ENCODE data around the gene CIRBP. TPM values are rescaled to one million over a fixed set of nuclear protein-coding genes. Genes with fewer than 3 reads are reported as not detected.
"Not testable (repeated sequence)": the region's sequence is repeated elsewhere in the genome, so short reads cannot be mapped to it uniquely, and the experiment has no call there.

CIRBP gene
- total RNA-seq, 1 experiment from 2014 or later = 331 TPM

- Mint-ChIP-seq H3K9me3 (ENCODE audit: unreplicated experiment) (no peaks in the 10 kb centered on the region), H3K4me1 (ENCODE audit: low read depth, unreplicated experiment) (peaks cover 8% of the 10 kb centered on the region), H3K27ac (ENCODE audit: unreplicated experiment) (no peak overlapping the region), H3K4me3 (ENCODE audit: unreplicated experiment) (no peak overlapping the region), H3K27me3 (ENCODE audit: insufficient read depth, unreplicated experiment) (no peaks in the 10 kb centered on the region), H3K36me3 (ENCODE audit: insufficient read depth, unreplicated experiment) (peaks cover 4% of the 10 kb centered on the region)
- no peaks in the 10 kb centered on the region for H3K27me3 ChIP-seq (replicated peaks; ENCODE audit: control insufficient read depth, insufficient read depth, low read length)
- no peak for DNase-seq
- intact Hi-C loops (cut with micrococcal nuclease; ENCODE audit: unreplicated experiment) = loop anchor here (5.0 kb wide), 1 partner anchor 40 kb away; the partner anchor contains the start of gene FAM174C
- no TSS peak for BruUV-seq (replicated peaks)
- peaks cover 18% of the 10 kb centered on the region for H3K4me1 ChIP-seq
- no peak for TF ChIP-seq CTCF (IDR thresholded peaks at IDR 0.05; ENCODE audit: insufficient read depth in 1 of 2, low read depth in 1 of 2, low read length in 1 of 2, severe bottlenecking in 1 of 2, unreplicated experiment in 1 of 2)
- CTCF ChIA-PET = no interaction called here
- no peaks in the 10 kb centered on the region for H3K36me3 ChIP-seq (ENCODE audit: control insufficient read depth, insufficient read depth, low read length)
- H3K9me3 ChIP-seq = no peaks in the 10 kb centered on the region
- H3K4me3 ChIP-seq (ENCODE audit: low read depth, low read length) = no peak overlapping the region
- POLR2A ChIA-PET = interaction anchor here (0.5 kb wide), 1 partner anchor 48 kb away, joined by 7 read pairs; no protein-coding TSS in a partner anchor
Measured at GRCh38 chr19:1317274-1318003, 48.3 kb downstream of the CIRBP start.

GRCh38 chr19:1318678-1319471 is 49.7 kb downstream of the CIRBP start:
- ChIA-PET CTCF (interaction anchor here (0.7 kb wide), 1 partner anchor 78 kb away, joined by 3 read pairs; no protein-coding TSS in a partner anchor), POLR2A (interaction anchor here (0.6 kb wide), 1 partner anchor 172 kb away, joined by 5 read pairs; no protein-coding TSS in a partner anchor)
- no peaks in the 10 kb centered on the region for H3K9me3 Mint-ChIP-seq (ENCODE audit: unreplicated experiment)
- peak in 1 of 2 experiments; percentile 40 for DNase-seq
- no peaks in the 10 kb centered on the region for H3K27me3 Mint-ChIP-seq (ENCODE audit: insufficient read depth, unreplicated experiment)
- Histone ChIP-seq H3K36me3 (ENCODE audit: control insufficient read depth, insufficient read depth, low read length) (no peaks in the 10 kb centered on the region), H3K4me3 (ENCODE audit: low read depth, low read length) (no peak overlapping the region), H3K9me3 (no peaks in the 10 kb centered on the region), H3K4me1 (peaks cover 8% of the 10 kb centered on the region), H3K27me3 (replicated peaks; ENCODE audit: control insufficient read depth, insufficient read depth, low read length) (no peaks in the 10 kb centered on the region)
- intact Hi-C loops (cut with micrococcal nuclease; ENCODE audit: unreplicated experiment) = loop anchor here (5.0 kb wide), 1 partner anchor 42 kb away; the partner anchor contains the start of gene FAM174C
- peaks cover 14% of the 10 kb centered on the region for H3K4me1 Mint-ChIP-seq (ENCODE audit: low read depth, unreplicated experiment)
- no peak overlapping the region for H3K27ac Mint-ChIP-seq (ENCODE audit: unreplicated experiment)
- H3K36me3 Mint-ChIP-seq (ENCODE audit: insufficient read depth, unreplicated experiment) = peaks cover 4% of the 10 kb centered on the region
- TF ChIP-seq CTCF (IDR thresholded peaks at IDR 0.05; ENCODE audit: insufficient read depth in 1 of 2, low read depth in 1 of 2, low read length in 1 of 2, severe bottlenecking in 1 of 2, unreplicated experiment in 1 of 2) = no peak
- no peak overlapping the region for H3K4me3 Mint-ChIP-seq (ENCODE audit: unreplicated experiment)
- BruUV-seq (replicated peaks) = no TSS peak

GRCh38 chr19:1320282-1320650 is 51.1 kb downstream of the CIRBP start:
- H3K27me3 Mint-ChIP-seq (ENCODE audit: insufficient read depth, unreplicated experiment); BruUV-seq (replicated peaks); H3K4me3 Mint-ChIP-seq (ENCODE audit: unreplicated experiment); intact Hi-C loops (cut with micrococcal nuclease; ENCODE audit: unreplicated experiment); H3K36me3 ChIP-seq (ENCODE audit: control insufficient read depth, insufficient read depth, low read length); H3K9me3 ChIP-seq; POLR2A ChIA-PET; CTCF ChIA-PET; DNase-seq; H3K27me3 ChIP-seq (replicated peaks; ENCODE audit: control insufficient read depth, insufficient read depth, low read length); H3K4me3 ChIP-seq (ENCODE audit: low read depth, low read length); H3K9me3 Mint-ChIP-seq (ENCODE audit: unreplicated experiment); H3K36me3 Mint-ChIP-seq (ENCODE audit: insufficient read depth, unreplicated experiment); H3K27ac Mint-ChIP-seq (ENCODE audit: unreplicated experiment): not testable (repeated sequence)
- peaks cover 11% of the 10 kb centered on the region; the same call in 1 of the 2 replicates for H3K4me1 ChIP-seq
- peaks cover 14% of the 10 kb centered on the region for H3K4me1 Mint-ChIP-seq (ENCODE audit: low read depth, unreplicated experiment)
